Measurements from ENCODE around the gene C1QTNF12. TPM values are rescaled to one million over a fixed set of nuclear protein-coding genes. Genes with fewer than 3 reads are reported as not detected.
A peak's percentile ranks its signal among the peaks of the same experiment; 100 is the strongest.
"Not testable (repeated sequence)": the region's sequence is repeated elsewhere in the genome, so short reads cannot be mapped to it uniquely, and the experiment has no call there.

The C1QTNF12 gene
- total RNA-seq, 1 experiment from 2014 or later = 2.0 TPM

DNA sequence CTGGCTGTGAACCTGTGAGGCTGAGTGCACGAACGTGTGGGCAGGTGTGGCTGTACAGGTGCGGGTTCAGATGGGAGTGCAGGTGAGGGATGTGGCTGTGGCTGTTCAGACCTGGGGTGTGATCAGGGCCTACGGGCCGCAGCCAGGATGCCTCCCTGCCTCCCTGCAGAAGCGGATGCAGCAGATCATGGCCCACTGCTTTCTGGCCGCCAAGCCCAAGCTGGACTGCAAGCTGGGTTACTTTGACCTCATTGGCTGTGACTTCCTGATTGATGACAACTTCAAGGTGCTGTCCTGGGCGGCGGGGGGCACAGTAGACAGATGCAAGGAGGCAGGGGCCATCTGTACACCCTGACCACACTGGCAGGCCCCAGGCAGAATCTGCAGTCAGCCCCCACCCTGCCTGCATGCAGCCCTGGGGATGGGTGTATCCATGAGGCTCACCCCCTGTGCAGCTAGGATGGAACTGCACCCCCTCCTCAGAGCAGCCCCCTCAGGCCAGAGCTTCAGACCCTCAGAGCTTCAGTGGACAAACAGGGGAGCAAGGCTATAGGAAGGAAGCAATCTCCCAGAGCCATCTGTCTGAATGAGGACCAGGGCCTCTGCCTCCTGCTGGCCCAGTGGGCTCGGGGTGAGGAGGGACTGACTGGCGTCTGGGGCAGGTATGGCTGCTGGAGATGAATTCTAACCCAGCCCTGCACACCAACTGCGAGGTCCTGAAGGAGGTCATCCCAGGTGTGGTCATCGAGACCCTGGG, 49.9 kb downstream of the C1QTNF12 start:
- intact Hi-C loops (cut with micrococcal nuclease; ENCODE audit: unreplicated experiment) = no loop called here
- no peak for TF ChIP-seq CTCF (IDR thresholded peaks at IDR 0.05; ENCODE audit: unreplicated experiment)
- no peaks in the 10 kb centered on the region for H3K36me3 Mint-ChIP-seq (ENCODE audit: insufficient read depth, unreplicated experiment)
- no peak overlapping the region for H3K4me3 Mint-ChIP-seq (ENCODE audit: low read depth, unreplicated experiment)
- no peaks in the 10 kb centered on the region for H3K27me3 Mint-ChIP-seq (ENCODE audit: unreplicated experiment)
- no peaks in the 10 kb centered on the region for H3K4me1 Mint-ChIP-seq (ENCODE audit: low read depth, unreplicated experiment)
- H3K27ac Mint-ChIP-seq (ENCODE audit: unreplicated experiment) = no peak overlapping the region
- no TSS peak for BruUV-seq (replicated peaks)
- no peak for DNase-seq
- H3K9me3 Mint-ChIP-seq (ENCODE audit: low read depth, unreplicated experiment) = peaks cover 4% of the 10 kb centered on the region
- CTCF ChIA-PET = no interaction called here

- H3K27ac Mint-ChIP-seq (ENCODE audit: unreplicated experiment); H3K27me3 Mint-ChIP-seq (ENCODE audit: unreplicated experiment); intact Hi-C loops (cut with micrococcal nuclease; ENCODE audit: unreplicated experiment); H3K36me3 Mint-ChIP-seq (ENCODE audit: insufficient read depth, unreplicated experiment); H3K4me1 Mint-ChIP-seq (ENCODE audit: low read depth, unreplicated experiment); DNase-seq; BruUV-seq (replicated peaks); H3K4me3 Mint-ChIP-seq (ENCODE audit: low read depth, unreplicated experiment); H3K9me3 Mint-ChIP-seq (ENCODE audit: low read depth, unreplicated experiment); CTCF ChIA-PET: not testable (repeated sequence)
Measured at GRCh38 chr1:1195726-1196125, 50.8 kb downstream of the C1QTNF12 start.

GRCh38 chr1:1194723-1195122, 51.8 kb downstream of the C1QTNF12 start:
- H3K4me1 Mint-ChIP-seq (ENCODE audit: low read depth, unreplicated experiment) = no peaks in the 10 kb centered on the region

More at GRCh38 chr1:1194723-1195122, 51.8 kb downstream of the C1QTNF12 start:
- no peak for TF ChIP-seq CTCF (IDR thresholded peaks at IDR 0.05; ENCODE audit: unreplicated experiment)
- peaks cover 4% of the 10 kb centered on the region for H3K9me3 Mint-ChIP-seq (ENCODE audit: low read depth, unreplicated experiment)
- no peaks in the 10 kb centered on the region for H3K27me3 Mint-ChIP-seq (ENCODE audit: unreplicated experiment)
- no peaks in the 10 kb centered on the region for H3K36me3 Mint-ChIP-seq (ENCODE audit: insufficient read depth, unreplicated experiment)
- no peak for DNase-seq
- BruUV-seq (replicated peaks) = no TSS peak
- CTCF ChIA-PET = no interaction called here
- H3K27ac Mint-ChIP-seq (ENCODE audit: unreplicated experiment) = no peak overlapping the region
- no peak overlapping the region for H3K4me3 Mint-ChIP-seq (ENCODE audit: low read depth, unreplicated experiment)
- intact Hi-C loops (cut with micrococcal nuclease; ENCODE audit: unreplicated experiment) = no loop called here

Small RNA genes lying within 50 kb of the gene (microRNA-seq; reads per million reads assigned to microRNA genes)
- 4.6 reads per million, percentile 11 among the genes with 10 or more reads in this experiment for gene MIR6726

Other genes starting within 250 kb of the C1QTNF12 start
- gene HES4, start 246.6 kb downstream of the C1QTNF12 start, total RNA-seq (2022) = 35.5 and 51.3 TPM in 2 replicates
- gene ISG15, start 233.2 kb downstream of the C1QTNF12 start, total RNA-seq (2022) = 165 and 522 TPM in 2 replicates
- 446 and 552 TPM in 2 replicates for gene AGRN, start 226.6 kb downstream of the C1QTNF12 start, total RNA-seq (2022)
- gene RNF223, start 172.4 kb downstream of the C1QTNF12 start, total RNA-seq (2022) = 5.0 and 5.6 TPM in 2 replicates
- 32.4 and 34.7 TPM in 2 replicates for gene C1orf159, start 130.6 kb downstream of the C1QTNF12 start, total RNA-seq (2022)
- 2.4 and 3.5 TPM in 2 replicates for gene TTLL10, start 72.8 kb downstream of the C1QTNF12 start, total RNA-seq (2022)
- gene TNFRSF18, start 40.1 kb downstream of the C1QTNF12 start, total RNA-seq (2022) = 0.66 TPM in 1 of 2 replicates, not detected in the other
- gene TNFRSF4, start 32.6 kb downstream of the C1QTNF12 start, total RNA-seq (2022) = not detected in 2 replicates
- gene SDF4, start 14.7 kb downstream of the C1QTNF12 start, total RNA-seq (2022) = 128 and 161 TPM in 2 replicates
- 23.4 and 25.9 TPM in 2 replicates for gene B3GALT6, start 14.5 kb downstream of the C1QTNF12 start, total RNA-seq (2022)
- 45.6 and 50.0 TPM in 2 replicates for gene UBE2J2, start 27.1 kb upstream of the C1QTNF12 start, total RNA-seq (2022)
- 2.5 and 4.1 TPM in 2 replicates for gene SCNN1D, start 33.7 kb upstream of the C1QTNF12 start, total RNA-seq (2022)
- 41.1 and 48.3 TPM in 2 replicates for gene ACAP3, start 61.2 kb upstream of the C1QTNF12 start, total RNA-seq (2022)
- gene PUSL1, start 61.9 kb upstream of the C1QTNF12 start, total RNA-seq (2022) = 22.7 and 24.7 TPM in 2 replicates
- 110 and 117 TPM in 2 replicates for gene INTS11, start 77.9 kb upstream of the C1QTNF12 start, total RNA-seq (2022)
- gene CPTP, start 78.1 kb upstream of the C1QTNF12 start, total RNA-seq (2022) = 20.1 and 23.7 TPM in 2 replicates
- 0.24 and 0.42 TPM in 2 replicates for gene TAS1R3, start 84.6 kb upstream of the C1QTNF12 start, total RNA-seq (2022)
- gene DVL1, start 102.7 kb upstream of the C1QTNF12 start, total RNA-seq (2022) = 83.9 and 90.9 TPM in 2 replicates
- not detected in 2 replicates for gene MXRA8, start 111.8 kb upstream of the C1QTNF12 start, total RNA-seq (2022)
- 98.9 and 107 TPM in 2 replicates for gene AURKAIP1, start 128.5 kb upstream of the C1QTNF12 start, total RNA-seq (2022)
- 166 and 172 TPM in 2 replicates for gene CCNL2, start 152.6 kb upstream of the C1QTNF12 start, total RNA-seq (2022)
- 81.2 and 99.1 TPM in 2 replicates for gene MRPL20, start 160.6 kb upstream of the C1QTNF12 start, total RNA-seq (2022)
- gene ANKRD65, start 174.6 kb upstream of the C1QTNF12 start, total RNA-seq (2022) = not detected in 2 replicates
- gene VWA1, start 189.0 kb upstream of the C1QTNF12 start, total RNA-seq (2022) = 78.7 and 78.9 TPM in 2 replicates
- 0.29 and 0.45 TPM in 2 replicates for gene ATAD3C, start 203.0 kb upstream of the C1QTNF12 start, total RNA-seq (2022)
- gene ATAD3B, start 225.0 kb upstream of the C1QTNF12 start, total RNA-seq (2022) = 46.3 and 56.4 TPM in 2 replicates

All from Calu3 (cell line).